Trophoblast cell (in vitro differentiated cells and primary cell): ENCODE measurements around the gene YWHAQ.
A peak's percentile ranks its signal among the peaks of the same experiment; 100 is the strongest.

Experiments used
- DNase-seq, 2 donors: peaks; one replicate each; pipeline ENCODE4 v3.0.0-alpha.2; 2016
- H2AFZ ChIP-seq: 2 replicates; pipeline ENCODE4 v1.6.1; 2013; ENCODE audit warnings: low read length, moderate library complexity, mild to moderate bottlenecking; ENCODE audit not compliant: insufficient read depth, poor library complexity
- H2AK5ac ChIP-seq: 2 replicates; pipeline ENCODE4 v1.6.1; 2013; ENCODE audit warnings: mild to moderate bottlenecking, low read length
- H2BK120ac ChIP-seq: 2 replicates; pipeline ENCODE4 v1.6.1; 2013; ENCODE audit warnings: low read length, mild to moderate bottlenecking, moderate library complexity; ENCODE audit not compliant: insufficient read depth, poor library complexity
- H2BK12ac ChIP-seq: 2 replicates; pipeline ENCODE4 v1.6.1; 2013; ENCODE audit warnings: mild to moderate bottlenecking, low read length, moderate library complexity
- H2BK5ac ChIP-seq: 2 replicates; pipeline ENCODE4 v1.6.1; 2013; ENCODE audit warnings: low read length, low read depth, moderate library complexity, mild to moderate bottlenecking; ENCODE audit not compliant: poor library complexity
- H3K14ac ChIP-seq: 2 replicates; pipeline ENCODE4 v1.6.1; 2013; ENCODE audit warnings: mild to moderate bottlenecking, low read length
- H3K18ac ChIP-seq: 2 replicates; pipeline ENCODE4 v1.6.1; 2013; ENCODE audit warnings: mild to moderate bottlenecking, low read length
- H3K23ac ChIP-seq: 2 replicates; pipeline ENCODE4 v1.6.1; 2013; ENCODE audit warnings: low read length
- H3K27ac ChIP-seq: 2 replicates; pipeline ENCODE4 v1.5.1; 2013; ENCODE audit warnings: low read depth, mild to moderate bottlenecking, inconsistent platforms, low read length, moderate library complexity
- H3K27me3 ChIP-seq: 2 replicates; pipeline ENCODE4 v1.6.1; 2013; ENCODE audit warnings: inconsistent platforms, mild to moderate bottlenecking, low read length, moderate library complexity; ENCODE audit not compliant: insufficient read depth
- H3K36me3 ChIP-seq, 2 experiments: 1 replicate in 1 of 2; 2 replicates in 1 of 2; pipeline ENCODE4 v1.6.1; 2013; ENCODE audit warnings: low read length in 2 of 2, mild to moderate bottlenecking in 2 of 2, moderate library complexity in 1 of 2; ENCODE audit not compliant: insufficient read depth in 2 of 2, control insufficient read depth in 1 of 2
- H3K4ac ChIP-seq: 2 replicates; pipeline ENCODE4 v1.6.1; 2013; ENCODE audit warnings: low read depth, mild to moderate bottlenecking, low read length, moderate library complexity
- H3K4me1 ChIP-seq, 2 experiments: 1 replicate in 1 of 2; 2 replicates in 1 of 2; pipeline ENCODE4 v1.6.1; 2013; ENCODE audit warnings: low read length in 2 of 2, mild to moderate bottlenecking in 2 of 2, moderate library complexity in 1 of 2; ENCODE audit not compliant: insufficient read depth in 2 of 2, control insufficient read depth in 1 of 2
- H3K4me2 ChIP-seq: 2 replicates; pipeline ENCODE4 v1.6.1; 2013; ENCODE audit warnings: inconsistent platforms, mild to moderate bottlenecking, low read length, moderate library complexity
- H3K4me3 ChIP-seq: 2 replicates; pipeline ENCODE4 v1.5.1; 2013; ENCODE audit warnings: mild to moderate bottlenecking, low read depth, low read length, inconsistent platforms
- H3K79me1 ChIP-seq: one replicate; pipeline ENCODE4 v1.6.1; 2013; ENCODE audit warnings: low read length
- H3K79me2 ChIP-seq: 2 replicates; pipeline ENCODE4 v1.6.1; 2013; ENCODE audit warnings: low read length, mild to moderate bottlenecking; ENCODE audit not compliant: control insufficient read depth, insufficient read depth, poor library complexity
- H3K9ac ChIP-seq: 2 replicates; pipeline ENCODE4 v1.6.1; 2013; ENCODE audit warnings: mild to moderate bottlenecking, low read length
- H3K9me3 ChIP-seq: 2 replicates; pipeline ENCODE4 v1.6.1; 2013; ENCODE audit warnings: low read depth, mild to moderate bottlenecking, control low read depth, inconsistent platforms, low read length; ENCODE audit not compliant: insufficient read depth
- H4K12ac ChIP-seq: 2 replicates; pipeline ENCODE4 v1.6.1; 2013; ENCODE audit warnings: low read depth, mild to moderate bottlenecking, low read length, moderate library complexity
- H4K8ac ChIP-seq: 2 replicates; pipeline ENCODE4 v1.6.1; 2013; ENCODE audit warnings: low read depth, mild to moderate bottlenecking, low read length, moderate library complexity
- H4K91ac ChIP-seq: one replicate; pipeline ENCODE4 v1.6.1; 2013; ENCODE audit warnings: low read depth, mild to moderate bottlenecking, low read length, moderate library complexity
- WGBS: extraction: QIAGEN DNeasy Blood & Tissue Kit; methylation state at CpG from one replicate; pipeline ENCODE4 v1.1.7; 2013; ENCODE audit warnings: missing lambda C conversion rate; ENCODE audit not compliant: insufficient read length, insufficient coverage; ENCODE audit errors: extremely low coverage; 5-methylcytosine and 5-hydroxymethylcytosine counted together

YWHAQ gene

DNA sequence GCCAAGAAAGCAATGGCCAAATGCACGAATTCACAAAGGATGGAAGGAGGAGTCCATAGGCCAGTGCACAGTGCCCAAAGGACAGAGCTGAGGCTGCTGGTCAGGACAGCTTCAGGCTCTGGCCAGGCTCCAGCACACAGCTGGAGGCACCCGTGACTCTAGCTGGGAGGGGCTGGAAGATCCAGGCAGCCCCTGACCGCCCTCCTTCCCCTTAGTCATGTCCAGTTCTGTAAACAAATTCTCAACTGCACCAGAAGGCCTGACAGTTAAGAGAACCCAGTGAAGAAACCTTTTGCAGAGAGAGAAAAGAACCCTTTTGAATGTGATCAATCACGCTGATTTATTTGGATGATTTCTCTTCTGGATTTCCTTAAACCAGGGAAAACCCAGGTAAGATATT, 7.7 kb upstream of the YWHAQ start:
- WGBS, result no CpG with 5 or more reads among the region's 4 CpGs
- no peak overlapping the region for H3K4me2 ChIP-seq
- H3K4me1 ChIP-seq, result peaks cover 4 to 6% of the 10 kb centered on the region in 2 experiments
- H4K91ac ChIP-seq, result no peak overlapping the region
- H3K79me2 ChIP-seq, result no peaks in the 10 kb centered on the region
- DNase-seq, result no peak
- H3K27ac ChIP-seq, result no peak overlapping the region
- no peak overlapping the region for H3K23ac ChIP-seq
- H3K9ac ChIP-seq, result no peak overlapping the region
- no peaks in the 10 kb centered on the region for H3K79me1 ChIP-seq
- H4K8ac ChIP-seq, result no peak overlapping the region
- H2BK12ac ChIP-seq, result no peak overlapping the region
- no peak overlapping the region for H3K4me3 ChIP-seq
- no peak overlapping the region for H2AFZ ChIP-seq
- H2BK120ac ChIP-seq, result no peak overlapping the region
- H3K9me3 ChIP-seq, result no peaks in the 10 kb centered on the region
- H3K27me3 ChIP-seq, result no peaks in the 10 kb centered on the region
- H3K36me3 ChIP-seq, result no peaks in the 10 kb centered on the region
- peak overlapping the region; percentile 29 for H3K18ac ChIP-seq
- H4K12ac ChIP-seq, result no peak overlapping the region
- H3K14ac ChIP-seq, result no peak overlapping the region
- no peak overlapping the region for H2BK5ac ChIP-seq
- H2AK5ac ChIP-seq, result no peak overlapping the region
- no peak overlapping the region for H3K4ac ChIP-seq

DNA sequence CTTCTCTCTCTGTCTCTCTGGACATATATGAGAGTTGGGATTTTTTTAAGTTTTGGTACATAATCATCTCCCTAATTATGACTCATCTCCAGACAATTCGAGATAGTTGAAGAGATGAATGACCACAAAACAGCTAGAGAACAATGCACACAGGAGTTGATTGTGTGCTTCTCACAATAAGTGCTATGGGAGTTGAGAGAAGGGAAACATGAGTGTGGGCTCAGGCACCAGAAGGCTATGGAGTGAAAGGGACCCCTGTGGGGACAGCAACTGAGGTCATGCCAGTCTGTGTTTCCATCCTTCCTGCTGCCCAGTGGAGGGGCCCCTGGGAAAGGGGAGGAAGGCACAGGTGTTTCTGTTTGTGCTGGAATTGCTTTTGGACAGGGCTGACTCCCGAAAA, 6.5 kb upstream of the YWHAQ start:
- no peak overlapping the region for H4K8ac ChIP-seq
- no peaks in the 10 kb centered on the region for H3K36me3 ChIP-seq
- H2BK12ac ChIP-seq, result no peak overlapping the region
- H4K91ac ChIP-seq, result no peak overlapping the region
- H2BK5ac ChIP-seq, result no peak overlapping the region
- H3K27me3 ChIP-seq, result no peaks in the 10 kb centered on the region
- H3K14ac ChIP-seq, result no peak overlapping the region
- no peaks in the 10 kb centered on the region for H3K9me3 ChIP-seq
- no peaks in the 10 kb centered on the region for H3K79me2 ChIP-seq
- H2AK5ac ChIP-seq, result no peak overlapping the region
- no peak overlapping the region for H3K27ac ChIP-seq
- H3K18ac ChIP-seq, result no peak overlapping the region
- no CpG with 5 or more reads among the region's 2 CpGs for WGBS
- no peak overlapping the region for H3K9ac ChIP-seq
- DNase-seq, result peak in 1 of 2 donors; percentile 23
- H3K23ac ChIP-seq, result no peak overlapping the region
- no peak overlapping the region for H2AFZ ChIP-seq
- H3K4me3 ChIP-seq, result no peak overlapping the region
- H3K4me1 ChIP-seq, result peaks cover 6 to 7% of the 10 kb centered on the region in 2 experiments
- no peak overlapping the region for H3K4ac ChIP-seq
- H4K12ac ChIP-seq, result no peak overlapping the region
- H3K79me1 ChIP-seq, result no peaks in the 10 kb centered on the region
- no peak overlapping the region for H3K4me2 ChIP-seq
- no peak overlapping the region for H2BK120ac ChIP-seq

DNA sequence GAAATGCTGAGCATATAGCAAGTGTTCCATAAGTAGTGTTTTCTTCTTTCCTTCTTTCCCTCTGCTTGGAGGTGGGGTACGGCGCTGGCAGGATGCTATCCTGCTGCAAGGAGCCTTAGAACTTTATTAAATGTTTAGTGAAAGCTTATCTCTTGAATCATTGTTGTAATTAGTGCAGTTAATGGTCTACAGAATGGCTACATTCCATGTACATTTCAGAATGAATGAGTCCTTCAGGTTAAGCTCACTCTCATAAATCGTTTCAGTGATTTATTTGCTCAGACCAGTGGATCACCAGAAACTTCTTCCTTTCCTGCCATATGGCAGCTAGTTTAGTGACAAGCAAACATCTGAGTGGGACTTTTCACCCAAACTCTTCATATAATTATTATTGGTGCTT, 3.3 kb upstream of the YWHAQ start:
- Histone ChIP-seq H2BK120ac (no peak overlapping the region), H3K18ac (no peak overlapping the region), H3K4me2 (no peak overlapping the region), H3K36me3 (no peaks in the 10 kb centered on the region), H3K79me2 (peaks cover 12% of the 10 kb centered on the region), H3K4ac (no peak overlapping the region), H3K23ac (no peak overlapping the region), H4K8ac (no peak overlapping the region), H3K9ac (no peak overlapping the region), H3K9me3 (no peaks in the 10 kb centered on the region), H3K79me1 (peaks cover 10% of the 10 kb centered on the region), H3K4me3 (no peak overlapping the region), H3K14ac (no peak overlapping the region), H2BK5ac (no peak overlapping the region), H4K12ac (no peak overlapping the region), H4K91ac (no peak overlapping the region), H3K27ac (no peak overlapping the region), H3K27me3 (no peaks in the 10 kb centered on the region), H3K4me1 (peaks cover 10 to 14% of the 10 kb centered on the region in 2 experiments), H2AK5ac (no peak overlapping the region), H2BK12ac (no peak overlapping the region), H2AFZ (no peak overlapping the region)
- no CpG with 5 or more reads among the region's 3 CpGs for WGBS
- no peak for DNase-seq

DNA sequence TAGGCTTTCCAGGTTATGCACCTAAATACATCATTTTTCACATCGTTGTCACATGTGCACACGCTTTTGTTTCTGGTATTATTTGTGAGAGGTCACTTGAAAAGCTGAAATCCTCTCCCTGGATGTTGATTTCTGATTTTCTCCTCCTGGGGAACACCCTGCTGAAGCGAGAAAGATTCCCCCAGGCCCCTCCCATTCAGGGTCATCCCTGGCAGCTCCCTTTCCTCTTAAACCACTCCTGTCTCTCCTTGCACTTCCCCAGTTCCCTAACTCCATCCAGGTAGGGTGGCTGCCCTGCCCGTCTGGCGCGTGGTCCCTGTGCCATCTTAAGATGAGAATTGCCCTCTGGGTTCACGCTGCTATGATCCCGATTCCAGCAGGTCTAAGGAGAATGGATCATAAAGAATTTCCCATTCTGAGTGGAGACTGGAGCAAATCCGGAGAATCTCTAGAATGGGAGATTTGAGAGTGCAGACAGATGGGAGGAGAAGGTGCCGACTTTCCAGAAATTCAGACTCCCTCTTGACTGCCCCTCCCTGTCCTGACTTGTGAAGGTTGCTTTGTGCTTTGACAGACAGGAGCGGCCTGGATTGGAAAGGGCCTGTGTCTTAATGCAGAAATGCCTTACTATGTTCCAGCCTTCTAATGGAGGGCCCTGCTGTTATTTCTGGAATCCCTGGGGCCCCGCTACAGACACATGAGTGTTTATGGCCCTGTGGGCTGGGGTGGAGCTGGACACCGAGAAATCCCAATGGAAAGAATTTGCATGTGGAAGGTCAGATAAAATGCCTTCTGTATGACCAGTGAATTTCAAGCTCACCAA, 1.3 kb upstream of the YWHAQ start:
- H2BK12ac ChIP-seq, result peak overlapping the region; percentile 92
- peak overlapping the region; percentile 73 for H4K8ac ChIP-seq
- H3K9ac ChIP-seq, result no peak overlapping the region
- DNase-seq, result peak; percentile 60 to 81
- H4K91ac ChIP-seq, result peak overlapping the region; percentile 29
- H3K36me3 ChIP-seq, result peaks cover 2 to 6% of the 10 kb centered on the region in 2 experiments
- H3K79me1 ChIP-seq, result peaks cover 10% of the 10 kb centered on the region
- H2BK5ac ChIP-seq, result no peak overlapping the region
- H3K27me3 ChIP-seq, result no peaks in the 10 kb centered on the region
- no peak overlapping the region for H2AK5ac ChIP-seq
- H3K18ac ChIP-seq, result no peak overlapping the region
- peak overlapping the region; percentile 56 for H3K14ac ChIP-seq
- H2BK120ac ChIP-seq, result no peak overlapping the region
- no peak overlapping the region for H4K12ac ChIP-seq
- H3K23ac ChIP-seq, result no peak overlapping the region
- no peak overlapping the region for H3K4me3 ChIP-seq
- peak overlapping the region; percentile 84 for H2AFZ ChIP-seq
- H3K79me2 ChIP-seq, result peaks cover 14% of the 10 kb centered on the region
- peaks cover 9 to 10% of the 10 kb centered on the region in 2 experiments for H3K4me1 ChIP-seq
- H3K9me3 ChIP-seq, result no peaks in the 10 kb centered on the region
- H3K27ac ChIP-seq, result no peak overlapping the region
- no peak overlapping the region for H3K4ac ChIP-seq
- no CpG with 5 or more reads among the region's 13 CpGs for WGBS
- H3K4me2 ChIP-seq, result peak overlapping the region; percentile 17
